Large intestine (tissue), 3 donors: ENCODE data around the gene OR11A1. TPM values are rescaled to one million over a fixed set of nuclear protein-coding genes. Genes with fewer than 3 reads are reported as not detected.
"Not testable (repeated sequence)": the region's sequence is repeated elsewhere in the genome, so short reads cannot be mapped to it uniquely, and the experiment has no call there.

ENCODE experiments used
- DNase-seq, 2 donors: peaks; one replicate each; pipeline versions ENCODE4 v3.0.0 to v3.0.0-alpha.2; 2013
- H3K27ac ChIP-seq: one replicate; pipeline ENCODE4 v1.5.1; 2013; ENCODE audit warnings: low read length
- H3K27me3 ChIP-seq: 2 replicates; pipeline ENCODE4 v1.6.1; 2013; ENCODE audit warnings: low read length; ENCODE audit not compliant: control insufficient read depth, insufficient read depth
- H3K36me3 ChIP-seq: 2 replicates; pipeline ENCODE4 v1.6.1; 2013; ENCODE audit warnings: low read length; ENCODE audit not compliant: control insufficient read depth, insufficient read depth
- H3K4me1 ChIP-seq: one replicate; pipeline ENCODE4 v1.6.1; 2013; ENCODE audit warnings: low read length; ENCODE audit not compliant: control insufficient read depth, insufficient read depth
- H3K4me3 ChIP-seq: one replicate; pipeline ENCODE4 v1.5.1; 2013; ENCODE audit warnings: low read length
- H3K9me3 ChIP-seq: one replicate; pipeline ENCODE4 v1.6.1; 2013; ENCODE audit warnings: mild to moderate bottlenecking, low read depth, low read length, moderate library complexity; ENCODE audit not compliant: control insufficient read depth
- WGBS: methylation state at CpG from one replicate; pipeline ENCODE4 v1.1.5; 2013; ENCODE audit warnings: low lambda C conversion rate; ENCODE audit not compliant: insufficient coverage; 5-methylcytosine and 5-hydroxymethylcytosine counted together
- polyA plus RNA-seq: library from polyadenylated mRNA; unstranded; fragments of 120-200 nt; gene quantifications from one replicate; pipeline ENCODE4 v1.2.1, GENCODE V29; 2013

Gene OR11A1
- polyA plus RNA-seq, 1 donor, result not detected

- Histone ChIP-seq H3K4me1 (no peaks in the 10 kb centered on the region), H3K27ac (no peak overlapping the region), H3K4me3 (no peak overlapping the region), H3K27me3 (no peaks in the 10 kb centered on the region), H3K36me3 (no peaks in the 10 kb centered on the region), H3K9me3 (no peaks in the 10 kb centered on the region)
- WGBS, result 80% methylated on average over 1 of the region's 3 CpGs
- DNase-seq, result no peak
Measured at GRCh38 chr6:29451471-29452193, 5.2 kb downstream of the OR11A1 start.

GRCh38 chr6:29447670-29448069, 9.2 kb downstream of the OR11A1 start:
- Histone ChIP-seq H3K27ac (no peak overlapping the region), H3K4me1 (no peaks in the 10 kb centered on the region), H3K36me3 (no peaks in the 10 kb centered on the region), H3K9me3 (no peaks in the 10 kb centered on the region), H3K27me3 (no peaks in the 10 kb centered on the region), H3K4me3 (no peak overlapping the region)
- DNase-seq, result no peak
- no CpG with 5 or more reads among the region's 1 CpG for WGBS

DNA sequence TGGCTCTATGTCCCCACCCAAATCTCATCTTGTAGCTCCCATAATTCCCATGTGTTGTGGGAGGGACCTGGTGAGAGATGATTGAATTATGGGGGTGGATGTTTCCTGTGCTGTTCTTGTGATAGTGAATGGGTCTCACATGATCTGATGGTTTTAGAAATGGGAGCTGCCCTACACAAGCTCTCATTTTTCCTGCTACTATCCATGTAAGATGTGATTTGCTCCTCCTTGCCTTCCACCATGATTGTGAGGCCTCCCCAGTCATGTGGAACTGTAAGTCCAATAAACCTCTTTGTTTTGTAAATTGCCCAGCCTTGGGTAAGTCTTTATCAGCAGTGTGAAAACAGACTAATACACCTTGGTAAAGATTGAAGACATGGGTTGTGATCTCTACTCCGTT, 12.8 kb downstream of the OR11A1 start:
- 86% methylated on average over 1 of the region's 1 CpG for WGBS
- H3K27me3 ChIP-seq, H3K9me3 ChIP-seq, H3K36me3 ChIP-seq, H3K4me1 ChIP-seq, H3K27ac ChIP-seq, H3K4me3 ChIP-seq, DNase-seq: not testable (repeated sequence)

DNA sequence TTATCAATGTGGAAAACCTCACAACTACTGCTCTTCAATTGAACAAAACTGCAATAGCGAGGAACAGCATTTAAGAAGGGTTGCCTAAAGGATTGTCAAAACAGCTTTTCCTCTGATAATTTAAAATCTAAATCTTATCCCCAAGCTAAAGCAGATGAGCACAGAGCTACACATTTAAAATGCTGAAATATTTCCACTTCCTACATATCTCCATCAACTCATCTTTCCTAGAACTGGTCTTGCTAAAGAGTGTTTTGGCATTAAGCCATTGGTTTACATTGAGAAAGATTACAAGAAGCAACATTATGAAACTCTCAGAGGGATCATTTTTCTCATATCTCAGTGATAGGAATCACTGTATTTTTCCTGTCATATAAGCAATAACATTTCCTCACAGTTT, 14.2 kb downstream of the OR11A1 start:
- H3K4me3 ChIP-seq, result no peak overlapping the region
- no peaks in the 10 kb centered on the region for H3K4me1 ChIP-seq
- no peak for DNase-seq
- H3K27me3 ChIP-seq, result no peaks in the 10 kb centered on the region
- no peaks in the 10 kb centered on the region for H3K36me3 ChIP-seq
- H3K9me3 ChIP-seq, result no peaks in the 10 kb centered on the region
- H3K27ac ChIP-seq, result no peak overlapping the region
- WGBS, result no CpG with 5 or more reads among the region's 1 CpG

DNA sequence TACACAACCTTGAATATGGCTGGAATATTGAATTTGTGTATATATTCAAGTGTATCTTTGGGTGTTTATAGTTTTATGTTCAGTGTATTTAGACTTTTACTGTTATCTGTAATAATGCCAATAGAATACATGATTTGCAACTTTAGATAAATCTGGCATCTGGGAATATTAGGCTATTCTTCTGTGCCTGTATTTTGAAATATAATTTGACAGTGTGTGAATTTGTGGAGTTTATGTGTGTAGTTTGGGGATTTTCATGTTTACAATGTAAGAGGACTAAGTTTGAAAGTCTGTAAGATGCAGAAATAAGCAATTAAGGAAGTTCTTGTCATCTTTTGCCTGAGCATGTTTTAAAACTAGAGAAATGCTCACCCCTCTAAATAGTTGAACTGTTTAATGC, 17.9 kb downstream of the OR11A1 start, which contains the start of gene OR10C1:
Gene OR10C1, plus strand, starts transcription at position 301 of the 400 bp plus-strand sequence. CDS start 710 bp downstream, outside the sequence.
- Histone ChIP-seq H3K27me3 (no peaks in the 10 kb centered on the region), H3K9me3 (peaks cover 2% of the 10 kb centered on the region), H3K4me1 (no peaks in the 10 kb centered on the region), H3K36me3 (no peaks in the 10 kb centered on the region), H3K27ac (no peak within 1 kb of the TSS), H3K4me3 (no peak within 1 kb of the TSS)
- no peak for DNase-seq

DNA sequence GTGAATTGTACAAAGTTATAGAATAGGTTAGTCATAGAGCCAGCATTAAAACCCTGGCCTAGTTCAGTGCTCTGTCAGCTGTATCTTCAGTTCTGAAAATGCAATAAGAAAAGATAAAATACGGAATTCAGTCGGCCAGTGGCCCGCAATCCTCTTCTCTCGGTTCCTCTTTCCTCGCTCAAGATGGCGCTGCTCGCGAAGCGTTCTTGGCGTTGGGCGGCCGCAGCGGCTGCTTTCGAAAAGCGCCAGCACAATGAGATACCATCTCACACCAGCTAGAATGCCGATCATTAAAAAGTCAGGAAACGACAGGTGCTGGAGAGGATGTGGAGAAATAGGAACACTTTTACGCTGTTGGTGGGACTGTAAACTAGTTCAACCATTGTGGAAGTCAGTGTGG, 20.1 kb downstream of the OR11A1 start:
- WGBS, result 60% methylated on average over 1 of the region's 18 CpGs
- not testable (repeated sequence) for H3K27me3 ChIP-seq, H3K36me3 ChIP-seq, DNase-seq, H3K4me1 ChIP-seq, H3K27ac ChIP-seq, H3K9me3 ChIP-seq, H3K4me3 ChIP-seq

DNA sequence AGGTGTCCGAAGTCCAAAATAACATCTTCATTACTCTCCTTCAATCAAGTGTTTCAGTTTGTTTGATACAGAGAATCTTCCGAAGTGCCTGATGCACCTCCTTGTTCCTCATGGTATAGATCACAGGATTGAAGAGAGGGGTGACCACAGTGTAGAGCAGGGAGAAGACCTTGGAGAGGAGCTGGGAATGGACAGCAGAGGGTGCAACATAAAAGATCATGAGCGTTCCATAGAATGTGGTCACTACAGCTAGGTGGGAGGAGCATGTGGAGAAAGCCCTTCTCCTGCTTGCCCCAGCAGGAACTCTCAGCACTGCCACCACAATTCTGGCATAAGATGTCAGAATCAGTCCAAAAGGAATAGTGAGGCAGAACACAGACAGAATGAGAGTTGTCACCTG, 30.2 kb downstream of the OR11A1 start:
- 80% methylated on average over 1 of the region's 3 CpGs for WGBS
- H3K36me3 ChIP-seq, result no peaks in the 10 kb centered on the region
- no peaks in the 10 kb centered on the region for H3K4me1 ChIP-seq
- no peak overlapping the region for H3K27ac ChIP-seq
- no peak for DNase-seq
- no peaks in the 10 kb centered on the region for H3K9me3 ChIP-seq
- no peaks in the 10 kb centered on the region for H3K27me3 ChIP-seq
- H3K4me3 ChIP-seq, result no peak overlapping the region

GRCh38 chr6:29425075-29425474, 31.8 kb downstream of the OR11A1 start:
- no peaks in the 10 kb centered on the region for H3K36me3 ChIP-seq
- no peak overlapping the region for H3K4me3 ChIP-seq
- no peaks in the 10 kb centered on the region for H3K4me1 ChIP-seq
- no peaks in the 10 kb centered on the region for H3K27me3 ChIP-seq
- DNase-seq, result no peak
- no CpG with 5 or more reads among the region's 1 CpG for WGBS
- H3K9me3 ChIP-seq, result no peaks in the 10 kb centered on the region
- no peak overlapping the region for H3K27ac ChIP-seq

DNA sequence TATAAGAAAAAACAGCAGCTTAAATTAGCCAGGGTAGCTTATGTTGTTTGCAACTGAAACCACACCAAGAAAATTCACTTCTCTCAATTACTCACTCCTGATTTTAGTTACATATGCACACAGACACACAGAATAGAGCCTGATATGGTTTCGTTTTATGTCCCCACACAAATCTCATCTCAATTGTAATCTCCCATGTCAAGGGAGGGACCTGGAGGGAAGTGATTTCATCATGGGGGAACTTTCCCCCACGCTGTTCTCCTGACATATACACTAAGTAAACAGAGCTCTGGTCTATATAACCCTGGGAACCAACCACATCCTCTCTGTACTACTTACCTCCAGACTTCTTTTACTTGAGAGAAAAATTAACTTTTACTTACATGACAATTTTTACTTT, 32.3 kb downstream of the OR11A1 start:
- Histone ChIP-seq H3K4me1 (no peaks in the 10 kb centered on the region), H3K4me3 (no peak overlapping the region), H3K36me3 (no peaks in the 10 kb centered on the region), H3K27me3 (no peaks in the 10 kb centered on the region), H3K9me3 (no peaks in the 10 kb centered on the region), H3K27ac (no peak overlapping the region)
- no CpG with 5 or more reads among the region's 2 CpGs for WGBS
- DNase-seq, result no peak

DNA sequence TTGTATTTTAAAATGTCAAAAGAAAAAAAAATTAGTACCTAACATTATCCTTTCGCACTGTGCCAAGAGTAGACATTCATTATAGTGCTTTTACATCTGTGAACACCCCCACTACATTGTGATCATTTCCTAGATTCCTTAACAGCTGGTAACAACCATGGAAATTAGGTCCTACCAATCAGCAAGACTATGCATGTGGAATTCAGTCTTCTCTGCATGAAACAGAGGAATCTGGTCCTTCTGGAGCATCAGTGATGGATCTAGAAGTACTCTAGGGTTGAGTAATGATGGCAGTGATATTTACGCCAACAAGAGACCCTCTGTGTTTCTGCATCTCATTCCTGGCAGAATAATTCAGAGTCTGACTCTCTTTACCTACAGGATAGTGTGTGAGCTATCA, 32.7 kb downstream of the OR11A1 start:
- Histone ChIP-seq H3K4me3 (no peak overlapping the region), H3K4me1 (no peaks in the 10 kb centered on the region), H3K36me3 (no peaks in the 10 kb centered on the region), H3K27me3 (no peaks in the 10 kb centered on the region), H3K9me3 (no peaks in the 10 kb centered on the region), H3K27ac (no peak overlapping the region)
- 100% methylated on average over 1 of the region's 2 CpGs for WGBS
- DNase-seq, result no peak

- Histone ChIP-seq H3K36me3 (no peaks in the 10 kb centered on the region), H3K4me3 (no peak overlapping the region), H3K4me1 (no peaks in the 10 kb centered on the region), H3K9me3 (no peaks in the 10 kb centered on the region), H3K27ac (no peak overlapping the region), H3K27me3 (no peaks in the 10 kb centered on the region)
- WGBS, result 100% methylated on average over 1 of the region's 3 CpGs
- no peak for DNase-seq
Measured at GRCh38 chr6:29419516-29419915, 37.4 kb downstream of the OR11A1 start.
